Transverse colon (tissue), 3 donors: ENCODE measurements around the gene APC2.

Experiments
- POLR2A ChIP-seq: fragments of 450-650 bp; IDR thresholded peaks from one replicate; pipeline ENCODE4 v1.6.1; 2016; ENCODE audit warnings: antibody characterized with exemption, mild to moderate bottlenecking, moderate library complexity
- TF ChIP-seq, protein P1 (sequence below), 5 experiments: fragments of 200-600 bp in 3 of 5; fragments of 450-650 bp in 2 of 5; sonication (generic) in 3 of 5; IDR thresholded peaks; 1 replicate in 2 of 5; 2 replicates in 3 of 5; pipeline ENCODE4 v1.5.1; 2016 to 2017; ENCODE audit warnings: antibody characterized with exemption in 5 of 5, inconsistent platforms in 3 of 5, mild to moderate bottlenecking in 2 of 5, moderate library complexity in 1 of 5

- TF ChIP-seq POLR2A = no peak
- TF ChIP-seq, protein P1, sequence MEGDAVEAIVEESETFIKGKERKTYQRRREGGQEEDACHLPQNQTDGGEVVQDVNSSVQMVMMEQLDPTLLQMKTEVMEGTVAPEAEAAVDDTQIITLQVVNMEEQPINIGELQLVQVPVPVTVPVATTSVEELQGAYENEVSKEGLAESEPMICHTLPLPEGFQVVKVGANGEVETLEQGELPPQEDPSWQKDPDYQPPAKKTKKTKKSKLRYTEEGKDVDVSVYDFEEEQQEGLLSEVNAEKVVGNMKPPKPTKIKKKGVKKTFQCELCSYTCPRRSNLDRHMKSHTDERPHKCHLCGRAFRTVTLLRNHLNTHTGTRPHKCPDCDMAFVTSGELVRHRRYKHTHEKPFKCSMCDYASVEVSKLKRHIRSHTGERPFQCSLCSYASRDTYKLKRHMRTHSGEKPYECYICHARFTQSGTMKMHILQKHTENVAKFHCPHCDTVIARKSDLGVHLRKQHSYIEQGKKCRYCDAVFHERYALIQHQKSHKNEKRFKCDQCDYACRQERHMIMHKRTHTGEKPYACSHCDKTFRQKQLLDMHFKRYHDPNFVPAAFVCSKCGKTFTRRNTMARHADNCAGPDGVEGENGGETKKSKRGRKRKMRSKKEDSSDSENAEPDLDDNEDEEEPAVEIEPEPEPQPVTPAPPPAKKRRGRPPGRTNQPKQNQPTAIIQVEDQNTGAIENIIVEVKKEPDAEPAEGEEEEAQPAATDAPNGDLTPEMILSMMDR (IDR thresholded peaks at IDR 0.05) = no peak
Measured at GRCh38 chr19:1409204-1410005, 40.5 kb upstream of the APC2 start.
